HepG2 (cell line): ENCODE results near the gene TPRG1L. TPM values are rescaled to one million over a fixed set of nuclear protein-coding genes. Genes with fewer than 3 reads are reported as not detected.

Experiments
- ATAC-seq: fragments of 200-7000 bp; cut with Tn5 transposase; 3 replicates; pipeline ENCODE4 v1.9.1; 2020; ENCODE audit warnings: mild to moderate bottlenecking, moderate library complexity
- BruUV-seq: library from RNA; stranded (reverse); fragments of 400-500 nt; replicated peaks from 2 replicates; lab custom pipeline; 2021; lab: Mats Ljungman, UMichigan
- CTCF ChIA-PET: fragments of 300-600 bp; formaldehyde crosslinking; extraction: SDS; loops from one replicate; lab custom pipeline; 2021; ENCODE audit warnings: low total read pairs, inconsistent platforms, low intra/inter-chr PET ratio; lab: Yijun Ruan, JAX
- POLR2A ChIA-PET: fragments of 350-600 bp; sonication (Branson Sonifier 250); formaldehyde crosslinking; loops from one replicate; lab custom pipeline; 2020; ENCODE audit warnings: antibody characterized with exemption, inconsistent platforms; lab: Yijun Ruan, JAX
- DNase-seq: peaks from one replicate; pipeline ENCODE4 v3.0.0-alpha.2; 2015; ENCODE audit warnings: low spot score
- FAIRE-seq: peaks from 3 replicates; lab custom pipeline; 2011; peaks lifted over from hg19 to GRCh38; lab: Jason Lieb, UNC
- H2AFZ ChIP-seq: one replicate; pipeline ENCODE4 v1.6.1; 2011; ENCODE audit warnings: low read length, inconsistent platforms
- H3K27ac ChIP-seq: fragments of 300-600 bp; 3 replicates; pipeline ENCODE4 v1.8.0; 2011; ENCODE audit warnings: mixed run types, mild to moderate bottlenecking, mixed read lengths, low read length, inconsistent platforms; ENCODE audit not compliant: insufficient read depth; ENCODE audit errors: extremely low read length
- H3K27me3 ChIP-seq, 2 experiments: fragments of 200-600 bp in 1 of 2; 2 replicates in 1 of 2; 3 replicates in 1 of 2; pipeline versions ENCODE4 v1.6.0 to v1.8.0; 2011; ENCODE audit warnings: low read length in 2 of 2, mild to moderate bottlenecking in 2 of 2, moderate library complexity in 2 of 2, inconsistent platforms in 1 of 2; ENCODE audit not compliant: insufficient read depth in 2 of 2, control insufficient read depth in 1 of 2
- H3K36me3 ChIP-seq, 2 experiments: fragments of 200-600 bp in 1 of 2; replicated peaks in 1 of 2; 2 replicates in 1 of 2; 3 replicates in 1 of 2; pipeline versions ENCODE4 v1.5.1 to v1.8.0; 2011; ENCODE audit warnings: low read length in 2 of 2, inconsistent platforms in 1 of 2; ENCODE audit not compliant: insufficient read depth in 2 of 2, control insufficient read depth in 1 of 2
- H3K4me1 ChIP-seq: 2 replicates; pipeline ENCODE4 v1.5.1; 2012; ENCODE audit warnings: low read length, inconsistent platforms; ENCODE audit not compliant: insufficient read depth
- H3K4me2 ChIP-seq: 2 replicates; pipeline ENCODE4 v1.6.0; 2011; ENCODE audit warnings: low read depth, low read length, inconsistent platforms
- H3K4me3 ChIP-seq, 3 experiments: fragments of 200-600 bp in 1 of 3; sonication (generic), shearing (Covaris generic) in 1 of 3; replicated peaks in 1 of 3; 2 replicates each; pipeline ENCODE4 v1.5.1; 2011 to 2016; ENCODE audit warnings: low read length in 3 of 3, inconsistent platforms in 2 of 3, low read depth in 2 of 3, mild to moderate bottlenecking in 2 of 3, control low read depth in 1 of 3, mixed read lengths in 1 of 3; ENCODE audit not compliant: insufficient read depth in 1 of 3
- H3K79me2 ChIP-seq: one replicate; pipeline ENCODE4 v1.6.1; 2011; ENCODE audit warnings: low read length, inconsistent platforms; ENCODE audit not compliant: insufficient read depth
- H3K9ac ChIP-seq: 2 replicates; pipeline ENCODE4 v1.6.0; 2011; ENCODE audit warnings: mild to moderate bottlenecking, low read depth, low read length, inconsistent platforms; ENCODE audit not compliant: insufficient read depth
- H3K9me3 ChIP-seq: 2 replicates; pipeline ENCODE4 v1.5.1; 2012; ENCODE audit warnings: mild to moderate bottlenecking, low read length
- H4K20me1 ChIP-seq: 2 replicates; pipeline ENCODE4 v1.6.0; 2011; ENCODE audit warnings: inconsistent platforms, mild to moderate bottlenecking, low read length, moderate library complexity; ENCODE audit not compliant: insufficient read depth
- ATM ChIP-seq: fragments of 450-650 bp; IDR thresholded peaks from 2 replicates; pipeline ENCODE4 v1.7.1; 2017; ENCODE audit warnings: mild to moderate bottlenecking, borderline replicate concordance
- ATRX ChIP-seq: sonication (generic); formaldehyde crosslinking; IDR thresholded peaks from 2 replicates; pipeline ENCODE4 v1.4.0; 2020; ENCODE audit warnings: missing genetic modification reagents, borderline replicate concordance
- CENPX ChIP-seq: sonication (generic); formaldehyde crosslinking; IDR thresholded peaks from 2 replicates; pipeline ENCODE4 v1.9.0; 2021; ENCODE audit warnings: mild to moderate bottlenecking, missing genetic modification reagents, moderate library complexity
- HMG20A ChIP-seq: IDR thresholded peaks from 2 replicates; pipeline ENCODE4 v1.6.1; 2016; ENCODE audit warnings: borderline replicate concordance
- HNRNPLL ChIP-seq: fragments of 200-400 bp; formaldehyde crosslinking; IDR thresholded peaks from 2 replicates; pipeline ENCODE4 v1.6.1; 2017; ENCODE audit warnings: mild to moderate bottlenecking, low read depth, low read length; ENCODE audit not compliant: poor library complexity, severe bottlenecking
- KDM5A ChIP-seq: fragments of 200-600 bp; sonication (generic); IDR thresholded peaks from 2 replicates; pipeline ENCODE4 v1.7.0; 2018; ENCODE audit warnings: antibody characterized with exemption, mild to moderate bottlenecking, low read length, borderline replicate concordance
- RFXAP ChIP-seq: sonication (generic); formaldehyde crosslinking; IDR thresholded peaks from 2 replicates; pipeline ENCODE4 v1.4.0; 2020; ENCODE audit warnings: missing genetic modification reagents, borderline replicate concordance
- SRSF9 ChIP-seq: fragments of 200-400 bp; formaldehyde crosslinking; IDR thresholded peaks from 2 replicates; pipeline ENCODE4 v1.6.1; 2018; ENCODE audit warnings: borderline replicate concordance, mild to moderate bottlenecking, low read depth, low read length; ENCODE audit not compliant: insufficient read depth, poor library complexity, severe bottlenecking
- ZNF260 ChIP-seq: sonication (generic); formaldehyde crosslinking; IDR thresholded peaks from 2 replicates; pipeline ENCODE4 v1.4.0; 2020; ENCODE audit warnings: missing genetic modification reagents, low read depth, mild to moderate bottlenecking, borderline replicate concordance
- WGBS: methylation state at CpG from one replicate; pipeline ENCODE4 v1.1.6; 2017; ENCODE audit warnings: low lambda C conversion rate; 5-methylcytosine and 5-hydroxymethylcytosine counted together
- in situ Hi-C: cut with HindIII; loops from 2 replicates; pipeline ENCODE4 v1.10.0; 2017; ENCODE audit warnings: low pct_unique_long_range_greater_than_20kb; ENCODE audit not compliant: extremely low pct_ligation_motif_present
- intact Hi-C: fragments of 100-400 bp; cut with micrococcal nuclease; formaldehyde crosslinking; loops from one replicate; pipeline ENCODE4 v1.10.0; 2022; ENCODE audit not compliant: unreplicated experiment
- polyA plus RNA-seq, 8 experiments: library from polyadenylated mRNA; depleted of rRNA in 3 of 8; stranded (reverse) in 7 of 8; unstranded in 1 of 8; fragments of >200 nt; fragmentation: Illumina TruSeq in 4 of 8; extraction: Trizol in 4 of 8; gene quantifications; 2 replicates each; pipeline versions ENCODE4 v1.2.1 to v1.2.3, GENCODE V29; 2011 to 2016; ENCODE audit warnings: low read depth in 4 of 8, missing spikeins in 1 of 8, mixed read lengths in 1 of 8; ENCODE audit not compliant: insufficient read depth in 1 of 8
- total RNA-seq, 5 experiments: library from RNA; depleted of rRNA; stranded (reverse); fragments of >200 nt; fragmentation: Illumina TruSeq; extraction: Trizol; gene quantifications; 2 replicates each; pipeline ENCODE4 v1.2.3, GENCODE V29; 2016; ENCODE audit warnings: low read depth in 1 of 5
- TF ChIP-seq, protein P1 (sequence below): sonication (generic); formaldehyde crosslinking; conservative IDR thresholded peaks from 2 replicates; pipeline ENCODE4 v1.4.0; 2020; ENCODE audit warnings: missing genetic modification reagents
- TF ChIP-seq, protein P2 (sequence below): sonication (generic); formaldehyde crosslinking; IDR thresholded peaks from one replicate; pipeline ENCODE4 v1.5.1; 2020; ENCODE audit warnings: mild to moderate bottlenecking, missing genetic modification reagents; ENCODE audit errors: not compliant biosample characterization

TPRG1L gene
- total and polyA plus RNA-seq, 2 of the 13 experiments (the other 11 are each of a cell fraction or from before 2014, with no cell fraction given): 21.3 to 37.4 TPM

DNA sequence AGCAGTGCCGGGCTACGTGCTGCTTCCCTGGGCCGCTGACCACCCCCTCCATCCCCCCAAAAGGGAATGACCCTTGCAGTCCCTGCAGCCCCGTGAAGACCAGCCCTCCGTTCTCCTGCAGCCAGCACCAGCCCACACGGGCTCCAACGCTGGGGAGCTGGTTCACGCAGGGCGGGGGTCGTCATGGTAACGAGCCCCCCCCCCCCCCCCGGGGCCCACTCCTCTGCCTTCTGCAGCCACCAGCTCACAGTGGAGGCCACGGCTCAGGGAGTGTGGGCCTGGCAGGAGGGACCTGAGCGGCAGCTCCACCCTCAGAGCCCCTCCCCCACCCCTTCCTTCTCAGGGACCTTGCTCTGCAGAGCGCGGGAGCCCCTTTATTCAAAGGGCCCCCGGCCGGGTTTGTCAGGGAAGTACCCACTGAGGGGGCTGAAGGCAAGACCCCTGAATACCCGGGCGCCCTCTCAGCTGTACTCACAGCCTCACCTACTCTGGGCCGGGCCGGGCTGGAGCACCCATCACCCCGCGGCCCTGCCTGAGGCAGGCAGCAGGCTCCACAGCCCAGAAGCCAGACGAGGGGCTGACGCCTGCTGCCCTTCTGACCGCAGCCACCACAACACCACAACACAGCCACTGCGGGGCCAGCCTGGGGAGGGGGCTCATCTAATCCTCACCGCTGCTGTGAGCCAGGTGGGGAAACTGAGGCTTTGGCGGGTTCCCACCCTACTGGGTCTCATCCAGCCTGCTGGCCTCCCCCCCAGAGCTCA is 26.1 kb upstream of the TPRG1L start (continued):
- TF ChIP-seq, protein P1, sequence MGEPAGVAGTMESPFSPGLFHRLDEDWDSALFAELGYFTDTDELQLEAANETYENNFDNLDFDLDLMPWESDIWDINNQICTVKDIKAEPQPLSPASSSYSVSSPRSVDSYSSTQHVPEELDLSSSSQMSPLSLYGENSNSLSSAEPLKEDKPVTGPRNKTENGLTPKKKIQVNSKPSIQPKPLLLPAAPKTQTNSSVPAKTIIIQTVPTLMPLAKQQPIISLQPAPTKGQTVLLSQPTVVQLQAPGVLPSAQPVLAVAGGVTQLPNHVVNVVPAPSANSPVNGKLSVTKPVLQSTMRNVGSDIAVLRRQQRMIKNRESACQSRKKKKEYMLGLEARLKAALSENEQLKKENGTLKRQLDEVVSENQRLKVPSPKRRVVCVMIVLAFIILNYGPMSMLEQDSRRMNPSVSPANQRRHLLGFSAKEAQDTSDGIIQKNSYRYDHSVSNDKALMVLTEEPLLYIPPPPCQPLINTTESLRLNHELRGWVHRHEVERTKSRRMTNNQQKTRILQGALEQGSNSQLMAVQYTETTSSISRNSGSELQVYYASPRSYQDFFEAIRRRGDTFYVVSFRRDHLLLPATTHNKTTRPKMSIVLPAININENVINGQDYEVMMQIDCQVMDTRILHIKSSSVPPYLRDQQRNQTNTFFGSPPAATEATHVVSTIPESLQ (CRISPR knock-in tag): no peak
- TF ChIP-seq ATM (no peak), SRSF9 (no peak)

DNA sequence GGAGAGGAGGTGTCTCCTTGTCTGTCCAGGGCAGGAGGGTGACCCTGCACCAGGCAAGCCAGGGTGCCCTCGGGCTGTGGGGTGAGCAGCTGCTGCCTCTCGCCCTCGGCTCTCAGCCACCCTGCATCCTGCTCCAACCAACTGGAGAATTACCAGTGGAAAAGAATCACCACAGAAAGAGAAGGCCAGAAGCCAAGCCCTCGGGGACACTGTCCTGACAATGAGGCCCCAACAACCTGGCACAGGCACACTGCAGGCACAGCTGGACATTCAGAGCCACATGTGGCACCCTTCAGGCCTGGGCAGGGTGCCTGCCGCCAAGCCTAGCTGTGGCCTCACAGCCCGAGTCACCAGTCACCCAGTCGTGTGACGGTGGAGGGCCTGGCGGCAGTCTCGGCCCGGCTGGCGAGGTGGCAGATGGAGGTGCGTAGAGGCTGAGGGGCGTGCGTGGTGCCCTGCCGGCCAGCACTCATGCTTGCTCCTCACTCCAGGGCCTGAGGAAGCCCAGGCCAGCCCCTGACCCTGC is 25.5 kb upstream of the TPRG1L start:
- no peaks in the 10 kb centered on the region for H3K36me3 ChIP-seq
- H3K27me3 ChIP-seq: peaks cover 33 to 93% of the 10 kb centered on the region in 2 experiments
- no peak overlapping the region for H3K4me2 ChIP-seq
- H3K4me1 ChIP-seq: peaks cover 12% of the 10 kb centered on the region
- ChIA-PET POLR2A (no interaction called here), CTCF (no interaction called here)
- no peak for FAIRE-seq
- no peak for ATAC-seq
- H3K27ac ChIP-seq: no peak overlapping the region
- no TSS peak for BruUV-seq
- in situ Hi-C loops (no loop called here), intact Hi-C loops (no loop called here)
- H3K9ac ChIP-seq: no peak overlapping the region
- H3K79me2 ChIP-seq: no peaks in the 10 kb centered on the region
- H3K4me3 ChIP-seq: no peak overlapping the region
- H4K20me1 ChIP-seq: no peaks in the 10 kb centered on the region
- 0% methylated on average over 1 of the region's 16 CpGs for WGBS
- DNase-seq: no peak
- no peaks in the 10 kb centered on the region for H3K9me3 ChIP-seq
- H2AFZ ChIP-seq: no peak overlapping the region
- TF ChIP-seq ATRX (CRISPR knock-in tag) (no peak), ZNF260 (CRISPR knock-in tag) (no peak), RFXAP (CRISPR knock-in tag) (no peak), KDM5A (no peak), HNRNPLL (no peak), HMG20A (CRISPR knock-in tag) (no peak), CENPX (CRISPR knock-in tag) (no peak)
- TF ChIP-seq, protein P2, sequence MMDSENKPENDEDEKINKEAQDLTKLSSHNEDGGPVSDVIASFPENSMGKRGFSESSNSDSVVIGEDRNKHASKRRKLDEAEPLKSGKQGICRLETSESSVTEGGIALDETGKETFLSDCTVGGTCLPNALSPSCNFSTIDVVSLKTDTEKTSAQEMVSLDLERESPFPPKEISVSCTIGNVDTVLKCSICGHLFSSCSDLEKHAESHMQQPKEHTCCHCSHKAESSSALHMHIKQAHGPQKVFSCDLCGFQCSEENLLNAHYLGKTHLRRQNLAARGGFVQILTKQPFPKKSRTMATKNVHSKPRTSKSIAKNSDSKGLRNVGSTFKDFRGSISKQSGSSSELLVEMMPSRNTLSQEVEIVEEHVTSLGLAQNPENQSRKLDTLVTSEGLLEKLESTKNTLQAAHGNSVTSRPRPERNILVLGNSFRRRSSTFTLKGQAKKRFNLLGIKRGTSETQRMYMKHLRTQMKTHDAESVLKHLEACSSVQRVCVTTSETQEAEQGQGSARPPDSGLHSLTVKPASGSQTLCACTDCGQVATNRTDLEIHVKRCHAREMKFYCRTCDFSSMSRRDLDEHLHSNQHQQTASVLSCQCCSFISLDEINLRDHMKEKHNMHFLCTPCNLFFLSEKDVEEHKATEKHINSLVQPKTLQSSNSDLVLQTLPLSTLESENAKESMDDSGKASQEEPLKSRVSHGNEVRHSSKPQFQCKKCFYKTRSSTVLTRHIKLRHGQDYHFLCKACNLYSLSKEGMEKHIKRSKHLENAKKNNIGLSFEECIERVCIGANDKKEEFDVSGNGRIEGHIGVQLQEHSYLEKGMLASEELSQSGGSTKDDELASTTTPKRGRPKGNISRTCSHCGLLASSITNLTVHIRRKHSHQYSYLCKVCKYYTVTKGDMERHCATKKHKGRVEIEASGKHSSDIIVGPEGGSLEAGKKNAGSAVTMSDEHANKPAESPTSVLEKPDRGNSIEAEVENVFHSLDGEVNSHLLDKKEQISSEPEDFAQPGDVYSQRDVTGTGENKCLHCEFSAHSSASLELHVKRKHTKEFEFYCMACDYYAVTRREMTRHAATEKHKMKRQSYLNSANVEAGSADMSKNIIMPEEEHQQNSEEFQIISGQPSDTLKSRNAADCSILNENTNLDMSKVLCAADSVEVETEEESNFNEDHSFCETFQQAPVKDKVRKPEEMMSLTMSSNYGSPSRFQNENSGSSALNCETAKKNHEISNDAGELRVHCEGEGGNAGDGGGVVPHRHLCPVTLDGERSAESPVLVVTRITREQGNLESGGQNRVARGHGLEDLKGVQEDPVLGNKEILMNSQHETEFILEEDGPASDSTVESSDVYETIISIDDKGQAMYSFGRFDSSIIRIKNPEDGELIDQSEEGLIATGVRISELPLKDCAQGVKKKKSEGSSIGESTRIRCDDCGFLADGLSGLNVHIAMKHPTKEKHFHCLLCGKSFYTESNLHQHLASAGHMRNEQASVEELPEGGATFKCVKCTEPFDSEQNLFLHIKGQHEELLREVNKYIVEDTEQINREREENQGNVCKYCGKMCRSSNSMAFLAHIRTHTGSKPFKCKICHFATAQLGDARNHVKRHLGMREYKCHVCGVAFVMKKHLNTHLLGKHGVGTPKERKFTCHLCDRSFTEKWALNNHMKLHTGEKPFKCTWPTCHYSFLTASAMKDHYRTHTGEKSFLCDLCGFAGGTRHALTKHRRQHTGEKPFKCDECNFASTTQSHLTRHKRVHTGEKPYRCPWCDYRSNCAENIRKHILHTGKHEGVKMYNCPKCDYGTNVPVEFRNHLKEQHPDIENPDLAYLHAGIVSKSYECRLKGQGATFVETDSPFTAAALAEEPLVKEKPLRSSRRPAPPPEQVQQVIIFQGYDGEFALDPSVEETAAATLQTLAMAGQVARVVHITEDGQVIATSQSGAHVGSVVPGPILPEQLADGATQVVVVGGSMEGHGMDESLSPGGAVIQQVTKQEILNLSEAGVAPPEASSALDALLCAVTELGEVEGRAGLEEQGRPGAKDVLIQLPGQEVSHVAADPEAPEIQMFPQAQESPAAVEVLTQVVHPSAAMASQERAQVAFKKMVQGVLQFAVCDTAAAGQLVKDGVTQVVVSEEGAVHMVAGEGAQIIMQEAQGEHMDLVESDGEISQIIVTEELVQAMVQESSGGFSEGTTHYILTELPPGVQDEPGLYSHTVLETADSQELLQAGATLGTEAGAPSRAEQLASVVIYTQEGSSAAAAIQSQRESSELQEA (CRISPR knock-in tag): no peak
